CD4-positive, alpha-beta T cell (primary cell): Measurements from ENCODE around the gene TCF7L2. TPM values are rescaled to one million over a fixed set of nuclear protein-coding genes. Genes with fewer than 3 reads are reported as not detected.

Experiments
- ATAC-seq: fragments of 200-7000 bp; cut with Tn5 transposase; one replicate; pipeline ENCODE4 v1.10.0; 2022; ENCODE audit warnings: mild to moderate bottlenecking; ENCODE audit not compliant: poor library complexity
- CTCF ChIA-PET: fragments of 350-600 bp; sonication (Branson Sonifier 250); formaldehyde crosslinking; loops from one replicate; lab custom pipeline; 2021; ENCODE audit warnings: antibody characterized with exemption, inconsistent platforms; lab: Charles Lee
- POLR2A ChIA-PET: fragments of 350-600 bp; sonication (Branson Sonifier 250); formaldehyde crosslinking; loops from one replicate; lab custom pipeline; 2021; ENCODE audit warnings: antibody characterized with exemption, inconsistent platforms; lab: Charles Lee
- DNase-seq, 14 experiments: peaks; one replicate each; pipeline ENCODE4 v3.0.0-alpha.2; 2013 to 2020; ENCODE audit warnings: mixed read lengths in 2 of 14
- H3K27ac ChIP-seq, 2 donors: one replicate each; pipeline versions ENCODE4 v1.5.1 to v1.7.0; 2013; ENCODE audit warnings: low read length in 2 of 2, low read depth in 1 of 2, mild to moderate bottlenecking in 1 of 2
- H3K27me3 ChIP-seq, 2 experiments: 1 replicate in 1 of 2; 2 replicates in 1 of 2; pipeline versions ENCODE4 v1.6.1 to v1.7.0; 2013; ENCODE audit warnings: low read length in 2 of 2, control low read depth in 1 of 2, mild to moderate bottlenecking in 1 of 2, moderate library complexity in 1 of 2; ENCODE audit not compliant: insufficient read depth in 2 of 2, control insufficient read depth in 1 of 2
- H3K36me3 ChIP-seq: one replicate; pipeline ENCODE4 v1.6.1; 2013; ENCODE audit warnings: low read length, control low read depth; ENCODE audit not compliant: insufficient read depth
- H3K4me1 ChIP-seq: one replicate; pipeline ENCODE4 v1.6.1; 2013; ENCODE audit warnings: low read length, control low read depth; ENCODE audit not compliant: insufficient read depth
- H3K4me3 ChIP-seq: one replicate; pipeline ENCODE4 v1.5.1; 2013; ENCODE audit warnings: mild to moderate bottlenecking, low read length, moderate library complexity
- H3K9me3 ChIP-seq, 2 experiments: 1 replicate in 1 of 2; 2 replicates in 1 of 2; pipeline versions ENCODE4 v1.6.1 to v1.7.0; 2013; ENCODE audit warnings: low read length in 2 of 2, mild to moderate bottlenecking in 2 of 2, control low read depth in 1 of 2, moderate library complexity in 1 of 2; ENCODE audit not compliant: control insufficient read depth in 1 of 2, insufficient read depth in 1 of 2
- H3K27ac Mint-ChIP-seq: one replicate; pipeline ENCODE4 v1.8.0; 2020; ENCODE audit warnings: mixed read lengths
- H3K27me3 Mint-ChIP-seq: one replicate; pipeline ENCODE4 v1.8.0; 2021; ENCODE audit warnings: mixed read lengths
- H3K36me3 Mint-ChIP-seq: one replicate; pipeline ENCODE4 v1.8.0; 2021; ENCODE audit warnings: low read depth, mixed read lengths
- H3K4me1 Mint-ChIP-seq: one replicate; pipeline ENCODE4 v1.8.0; 2021; ENCODE audit warnings: low read depth, mixed read lengths
- H3K4me3 Mint-ChIP-seq: one replicate; pipeline ENCODE4 v1.8.0; 2020; ENCODE audit warnings: mild to moderate bottlenecking, mixed read lengths
- H3K9me3 Mint-ChIP-seq: one replicate; pipeline ENCODE4 v1.8.0; 2020; ENCODE audit warnings: mixed read lengths
- intact Hi-C, 2 experiments: fragments of 100-400 bp; cut with DNase I in 1 of 2; cut with micrococcal nuclease in 1 of 2; formaldehyde crosslinking; loops; one replicate each; pipeline versions ENCODE4 v1.15.1 to v1.9.0; 2023 to 2025; cut with DNase I, micrococcal nuclease
- total RNA-seq, 174 experiments: library from RNA in 2 of 174; stranded (reverse) in 2 of 174; gene quantifications; one replicate each; pipeline ENCODE4 v1.2.3 and lab custom pipeline; 2021 to 2026
- TF ChIP-seq, protein P1 (sequence below): fragments of 200-600 bp; IDR thresholded peaks from one replicate; pipeline ENCODE4 v1.8.0; 2022; ENCODE audit warnings: antibody characterized with exemption, mild to moderate bottlenecking

Gene TCF7L2
- total RNA-seq, 2 experiments from 2014 or later = 4.2 to 4.4 TPM

DNA sequence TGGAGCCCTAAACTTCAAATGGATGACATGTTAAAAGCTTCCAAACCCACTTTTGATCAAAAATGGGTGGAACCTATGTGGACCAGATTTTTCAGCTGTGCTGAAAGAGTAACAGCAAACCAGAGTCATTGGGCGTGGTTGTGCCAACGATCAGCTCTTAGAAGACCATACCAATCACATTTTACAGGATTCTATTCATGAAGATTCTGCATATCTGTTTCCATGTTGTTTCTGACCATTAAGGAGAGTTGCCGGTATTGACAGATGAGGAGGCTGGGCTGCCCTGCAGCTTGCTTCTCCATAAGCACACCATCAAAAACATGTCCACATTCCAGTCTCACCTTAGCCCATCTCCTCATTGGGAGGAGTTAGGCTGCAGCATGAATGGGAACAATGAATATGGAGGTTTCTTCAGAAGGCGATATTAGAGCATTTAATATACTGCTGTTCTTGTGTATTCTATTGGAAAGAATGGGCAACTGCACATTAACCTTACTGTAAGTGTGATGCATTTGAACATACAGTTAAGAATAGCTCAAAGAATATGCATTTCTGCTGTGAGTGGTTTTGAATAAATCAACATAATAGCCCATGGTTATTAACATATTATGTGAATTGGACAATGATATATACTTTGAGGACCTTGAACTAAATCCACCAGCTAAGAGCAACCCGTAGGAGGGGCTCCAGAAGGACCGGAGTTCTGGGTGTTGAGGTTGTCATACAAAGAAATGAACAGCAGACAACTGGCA lies 116.7 kb downstream of the TCF7L2 start:
- ChIA-PET CTCF (no interaction called here), POLR2A (interaction anchor here (1.2 kb wide), 1 partner anchor 11 kb away, joined by 3 read pairs; no protein-coding TSS in a partner anchor)
- Histone ChIP-seq H3K4me1 (no peaks in the 10 kb centered on the region), H3K27ac (no peak overlapping the region), H3K9me3 (no peaks in the 10 kb centered on the region), H3K27me3 (no peaks in the 10 kb centered on the region), H3K4me3 (no peak overlapping the region), H3K36me3 (no peaks in the 10 kb centered on the region)
- H3K4me1 Mint-ChIP-seq = no peaks in the 10 kb centered on the region
- H3K27ac Mint-ChIP-seq = no peak overlapping the region
- ATAC-seq (no peak), DNase-seq (no peak)
- intact Hi-C loops = no loop called here
- H3K36me3 Mint-ChIP-seq = no peaks in the 10 kb centered on the region
- H3K27me3 Mint-ChIP-seq = no peaks in the 10 kb centered on the region
- TF ChIP-seq, protein P1, sequence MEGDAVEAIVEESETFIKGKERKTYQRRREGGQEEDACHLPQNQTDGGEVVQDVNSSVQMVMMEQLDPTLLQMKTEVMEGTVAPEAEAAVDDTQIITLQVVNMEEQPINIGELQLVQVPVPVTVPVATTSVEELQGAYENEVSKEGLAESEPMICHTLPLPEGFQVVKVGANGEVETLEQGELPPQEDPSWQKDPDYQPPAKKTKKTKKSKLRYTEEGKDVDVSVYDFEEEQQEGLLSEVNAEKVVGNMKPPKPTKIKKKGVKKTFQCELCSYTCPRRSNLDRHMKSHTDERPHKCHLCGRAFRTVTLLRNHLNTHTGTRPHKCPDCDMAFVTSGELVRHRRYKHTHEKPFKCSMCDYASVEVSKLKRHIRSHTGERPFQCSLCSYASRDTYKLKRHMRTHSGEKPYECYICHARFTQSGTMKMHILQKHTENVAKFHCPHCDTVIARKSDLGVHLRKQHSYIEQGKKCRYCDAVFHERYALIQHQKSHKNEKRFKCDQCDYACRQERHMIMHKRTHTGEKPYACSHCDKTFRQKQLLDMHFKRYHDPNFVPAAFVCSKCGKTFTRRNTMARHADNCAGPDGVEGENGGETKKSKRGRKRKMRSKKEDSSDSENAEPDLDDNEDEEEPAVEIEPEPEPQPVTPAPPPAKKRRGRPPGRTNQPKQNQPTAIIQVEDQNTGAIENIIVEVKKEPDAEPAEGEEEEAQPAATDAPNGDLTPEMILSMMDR = no peak
- H3K4me3 Mint-ChIP-seq = no peak overlapping the region
- no peaks in the 10 kb centered on the region for H3K9me3 Mint-ChIP-seq

DNA sequence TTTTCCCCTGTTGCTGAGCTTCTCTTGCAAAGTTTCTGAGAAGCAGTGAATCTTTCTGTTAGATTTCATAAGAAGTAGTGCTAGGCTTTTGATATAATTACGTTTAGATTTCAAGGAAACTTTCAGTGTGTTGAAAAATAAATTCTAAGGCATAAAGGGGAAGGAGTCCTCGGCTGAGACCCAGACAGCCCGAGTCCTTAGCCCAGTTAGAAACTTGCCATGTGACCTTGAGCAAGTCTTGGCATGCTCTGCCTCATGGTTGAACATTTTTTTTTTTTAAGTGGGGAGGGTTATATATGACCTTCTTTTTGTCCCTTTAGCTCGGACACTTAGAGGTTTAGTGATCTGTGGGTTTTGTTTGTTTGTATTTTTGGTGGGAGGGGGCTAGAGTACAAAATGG lies 117.5 kb downstream of the TCF7L2 start:
- Histone ChIP-seq H3K4me1 (no peaks in the 10 kb centered on the region), H3K36me3 (no peaks in the 10 kb centered on the region), H3K27ac (no peak overlapping the region), H3K9me3 (no peaks in the 10 kb centered on the region), H3K27me3 (no peaks in the 10 kb centered on the region), H3K4me3 (no peak overlapping the region)
- intact Hi-C loops = no loop called here
- POLR2A ChIA-PET = no interaction called here
- Mint-ChIP-seq H3K4me3 (no peak overlapping the region), H3K9me3 (no peaks in the 10 kb centered on the region), H3K27ac (no peak overlapping the region), H3K27me3 (no peaks in the 10 kb centered on the region), H3K36me3 (no peaks in the 10 kb centered on the region), H3K4me1 (no peaks in the 10 kb centered on the region)
- CTCF ChIA-PET = no interaction called here
- ATAC-seq (no peak), DNase-seq (no peak)
- TF ChIP-seq, protein P1 = no peak

DNA sequence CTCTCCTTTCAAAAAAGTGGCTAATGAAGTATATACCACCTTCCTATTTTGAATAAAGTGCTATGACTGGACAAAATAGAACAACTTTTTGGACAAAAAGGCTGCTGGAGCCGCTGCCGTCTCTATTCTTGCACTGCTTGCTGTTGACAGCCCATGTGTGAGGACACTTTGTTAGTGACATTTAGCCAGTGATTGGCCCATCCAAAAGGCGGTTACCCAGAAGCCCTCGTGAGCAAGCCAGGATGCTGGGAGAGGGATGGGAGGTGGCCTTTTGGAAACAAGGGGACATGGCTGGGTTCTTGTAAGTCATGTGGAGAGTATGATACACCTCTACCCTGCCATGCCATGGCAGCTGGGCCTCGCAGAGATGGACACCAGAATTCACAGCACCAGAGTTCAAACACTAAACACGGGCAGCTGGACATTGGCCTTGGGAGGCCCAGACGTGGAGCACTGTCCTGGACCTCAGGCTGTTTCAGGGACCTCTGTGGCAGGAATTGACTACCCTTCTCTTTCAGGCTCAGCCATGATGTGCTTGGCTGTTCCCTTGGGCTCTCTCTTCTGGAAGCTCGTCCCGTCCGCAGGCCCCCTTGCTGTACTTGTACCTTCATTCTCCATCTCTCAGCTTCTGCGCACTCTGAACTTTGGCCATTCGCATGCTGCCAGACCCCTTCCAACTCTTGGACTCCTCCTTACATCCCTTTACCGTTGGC lies 118.3 kb downstream of the TCF7L2 start:
- no peaks in the 10 kb centered on the region for H3K4me1 ChIP-seq
- ChIA-PET POLR2A (no interaction called here), CTCF (no interaction called here)
- H3K9me3 Mint-ChIP-seq = no peaks in the 10 kb centered on the region
- H3K36me3 ChIP-seq = no peaks in the 10 kb centered on the region
- no peak overlapping the region for H3K4me3 Mint-ChIP-seq
- ATAC-seq (no peak), DNase-seq (no peak)
- H3K27ac ChIP-seq = no peak overlapping the region
- H3K9me3 ChIP-seq = no peaks in the 10 kb centered on the region
- intact Hi-C loops = no loop called here
- H3K27ac Mint-ChIP-seq = no peak overlapping the region
- no peaks in the 10 kb centered on the region for H3K4me1 Mint-ChIP-seq
- no peaks in the 10 kb centered on the region for H3K27me3 Mint-ChIP-seq
- no peaks in the 10 kb centered on the region for H3K27me3 ChIP-seq
- TF ChIP-seq, protein P1 = no peak
- H3K36me3 Mint-ChIP-seq = no peaks in the 10 kb centered on the region
- H3K4me3 ChIP-seq = no peak overlapping the region
